T-cell (primary cell): Measurements from ENCODE around the gene CLCN2. TPM values are rescaled to one million over a fixed set of nuclear protein-coding genes. Genes with fewer than 3 reads are reported as not detected.

ENCODE experiments used
- ATAC-seq, 4 experiments: fragments of 200-7000 bp in 3 of 4; fragments of 150-1000 bp in 1 of 4; cut with Tn5 transposase; replicated peaks in 1 of 4; 1 replicate in 3 of 4; 2 replicates in 1 of 4; pipeline ENCODE4 v1.10.0; 2021; ENCODE audit warnings: moderate library complexity in 3 of 4, mild to moderate bottlenecking in 2 of 4, moderate number of reproducible peaks in 1 of 4
- CTCF ChIA-PET, 2 donors: fragments of 300-600 bp; sonication (Branson Sonifier 250); formaldehyde crosslinking; loops; one replicate each; lab custom pipeline; 2022; ENCODE audit warnings: antibody characterized with exemption in 2 of 2; lab: Charles Lee
- POLR2A ChIA-PET, 2 donors: fragments of 300-600 bp; sonication (Branson Sonifier 250); formaldehyde crosslinking; loops; one replicate each; lab custom pipeline; 2022; ENCODE audit warnings: antibody characterized with exemption in 2 of 2; lab: Charles Lee
- DNase-seq, 35 experiments: peaks; one replicate each; pipeline versions ENCODE4 v3.0.0 to v3.0.0-alpha.2; 2013 to 2023
- H3K27ac ChIP-seq: one replicate; pipeline ENCODE4 v1.5.1; 2013; ENCODE audit warnings: low read length
- H3K27me3 ChIP-seq, 2 experiments: replicated peaks in 1 of 2; 1 replicate in 1 of 2; 2 replicates in 1 of 2; pipeline versions ENCODE4 v1.6.1 to v1.7.0; 2013; ENCODE audit warnings: low read length in 1 of 2, mixed read lengths in 1 of 2; ENCODE audit not compliant: control insufficient read depth in 2 of 2, insufficient read depth in 2 of 2; ENCODE audit errors: extremely low read depth in 1 of 2
- H3K36me3 ChIP-seq, 2 donors: 1 replicate in 1 of 2; 2 replicates in 1 of 2; pipeline versions ENCODE4 v1.6.1 to v1.7.0; 2013; ENCODE audit warnings: low read length in 1 of 2; ENCODE audit not compliant: control insufficient read depth in 2 of 2, insufficient read depth in 1 of 2; ENCODE audit errors: extremely low read depth in 1 of 2
- H3K4me1 ChIP-seq, 2 experiments: 1 replicate in 1 of 2; 2 replicates in 1 of 2; pipeline versions ENCODE4 v1.6.1 to v1.7.0; 2013; ENCODE audit warnings: low read length in 2 of 2, mixed read lengths in 1 of 2; ENCODE audit not compliant: insufficient read depth in 2 of 2, control insufficient read depth in 1 of 2; ENCODE audit errors: extremely low read depth in 1 of 2
- H3K4me3 ChIP-seq, 2 donors: 1 replicate in 1 of 2; 2 replicates in 1 of 2; pipeline versions ENCODE4 v1.5.1 to v1.7.0; 2013; ENCODE audit warnings: mild to moderate bottlenecking in 2 of 2, low read length in 1 of 2, moderate library complexity in 1 of 2; ENCODE audit not compliant: control insufficient read depth in 1 of 2; ENCODE audit errors: extremely low read depth in 1 of 2
- H3K9me3 ChIP-seq: 2 replicates; pipeline ENCODE4 v1.7.0; 2013
- H3K27ac Mint-ChIP-seq, 2 donors: one replicate each; pipeline ENCODE4 v1.8.0; 2020 to 2021; ENCODE audit warnings: mild to moderate bottlenecking in 2 of 2, mixed read lengths in 2 of 2
- H3K27me3 Mint-ChIP-seq, 2 donors: one replicate each; pipeline ENCODE4 v1.8.0; 2021 to 2022; ENCODE audit warnings: mixed read lengths in 2 of 2
- H3K36me3 Mint-ChIP-seq: one replicate; pipeline ENCODE4 v1.8.0; 2021; ENCODE audit warnings: mixed read lengths
- H3K4me1 Mint-ChIP-seq, 3 donors: one replicate each; pipeline ENCODE4 v1.8.0; 2020 to 2022; ENCODE audit warnings: mixed read lengths in 3 of 3, mild to moderate bottlenecking in 1 of 3
- H3K4me3 Mint-ChIP-seq, 3 donors: one replicate each; pipeline ENCODE4 v1.8.0; 2020 to 2022; ENCODE audit warnings: mild to moderate bottlenecking in 3 of 3, mixed read lengths in 3 of 3, moderate library complexity in 3 of 3
- H3K9me3 Mint-ChIP-seq, 3 donors: one replicate each; pipeline ENCODE4 v1.8.0; 2020 to 2022; ENCODE audit warnings: mixed read lengths in 3 of 3
- WGBS: methylation state at CpG from one replicate; pipeline ENCODE4 v1.1.5; 2013; ENCODE audit warnings: missing lambda C conversion rate; ENCODE audit not compliant: insufficient coverage; 5-methylcytosine and 5-hydroxymethylcytosine counted together
- total RNA-seq, 35 experiments: library from RNA in 6 of 35; stranded (reverse) in 6 of 35; fragments of 120-200 nt in 1 of 35; gene quantifications; one replicate each; pipeline versions ENCODE4 v1.2.1 to v1.2.4 and lab custom pipeline; 2013 to 2026

The CLCN2 gene
- total RNA-seq, 5 donors from 2014 or later (not counting 1 experiment from before 2014, with no cell fraction given) = 3.2 to 5.9 (median 4.6) TPM

GRCh38 chr3:184361932-184362667 lies 695 bp upstream of the CLCN2 start:
- WGBS = under 1% methylated on average over 29 of the region's 38 CpGs
- Histone ChIP-seq H3K9me3 (no peaks in the 10 kb centered on the region), H3K27ac (peak overlapping the region; percentile 85), H3K36me3 (peaks cover 0 to 4% of the 10 kb centered on the region in 2 donors), H3K4me1 (peaks cover 4 to 29% of the 10 kb centered on the region in 2 experiments), H3K27me3 (no peaks in the 10 kb centered on the region), H3K4me3 (peak overlapping the region; percentile 76 to 94)
- H3K36me3 Mint-ChIP-seq = peaks cover 18% of the 10 kb centered on the region
- ChIA-PET CTCF (interaction anchor here (0.6 to 2.2 kb wide), 4 partner anchors 8 to 478 kb away, joined by 3 to 6 read pairs (median 4); no protein-coding TSS in a partner anchor), POLR2A (no interaction called here)
- H3K27me3 Mint-ChIP-seq = no peaks in the 10 kb centered on the region
- peak overlapping the region; percentile 93 to 94 for H3K27ac Mint-ChIP-seq
- ATAC-seq (peak; percentile 8 to 15 (median 12)), DNase-seq (peak in 16 of 35 experiments; percentile 12 to 51 (median 28))
- H3K4me1 Mint-ChIP-seq = peaks cover 27 to 43% (median 32%) of the 10 kb centered on the region in 3 donors
- no peaks in the 10 kb centered on the region for H3K9me3 Mint-ChIP-seq
- peak overlapping the region; percentile 86 to 98 (median 94) for H3K4me3 Mint-ChIP-seq

- POLR2A ChIA-PET = no interaction called here
Observed at GRCh38 chr3:184360929-184361531, 375 bp downstream of the CLCN2 start.

GRCh38 chr3:184360070-184360928 lies 1.1 kb downstream of the CLCN2 start:
- no peak for DNase-seq
- Mint-ChIP-seq H3K27me3 (no peaks in the 10 kb centered on the region), H3K9me3 (no peaks in the 10 kb centered on the region), H3K27ac (peak overlapping the region; percentile 34 to 66), H3K36me3 (peaks cover 8% of the 10 kb centered on the region), H3K4me1 (peaks cover 24 to 38% (median 24%) of the 10 kb centered on the region in 3 donors), H3K4me3 (peak overlapping the region; percentile 74 to 84 (median 80))
- Histone ChIP-seq H3K27me3 (no peaks in the 10 kb centered on the region), H3K27ac (no peak overlapping the region), H3K4me1 (peaks cover 4 to 29% of the 10 kb centered on the region in 2 experiments), H3K4me3 (no peak overlapping the region), H3K36me3 (no peaks in the 10 kb centered on the region), H3K9me3 (no peaks in the 10 kb centered on the region)
- ATAC-seq = no peak
- ChIA-PET CTCF (interaction anchor here in 1 of 2 donors (0.6 kb wide), 1 partner anchor 151 kb away, joined by 3 read pairs; no protein-coding TSS in a partner anchor), POLR2A (no interaction called here)
- 88% methylated on average over 9 of the region's 12 CpGs for WGBS

More at GRCh38 chr3:184360929-184361531, 375 bp downstream of the CLCN2 start:
- Mint-ChIP-seq H3K4me3 (peak overlapping the region; percentile 74 to 84 (median 80)), H3K4me1 (peaks cover 26 to 39% (median 26%) of the 10 kb centered on the region in 3 donors), H3K27ac (peak overlapping the region; percentile 34 to 66), H3K36me3 (peaks cover 10% of the 10 kb centered on the region), H3K9me3 (no peaks in the 10 kb centered on the region), H3K27me3 (no peaks in the 10 kb centered on the region)
- H3K4me1 ChIP-seq = peaks cover 4 to 29% of the 10 kb centered on the region in 2 experiments
- DNase-seq (no peak), ATAC-seq (peak in 1 of 4 experiments; percentile 1)
- no peaks in the 10 kb centered on the region for H3K36me3 ChIP-seq
- WGBS = 14% methylated on average over 24 of the region's 24 CpGs
- no peak overlapping the region for H3K27ac ChIP-seq
- no peaks in the 10 kb centered on the region for H3K27me3 ChIP-seq
- H3K4me3 ChIP-seq = peak overlapping the region; percentile 53 to 94
- CTCF ChIA-PET = interaction anchor here in 1 of 2 donors (0.6 kb wide), 1 partner anchor 150 kb away, joined by 3 read pairs; no protein-coding TSS in a partner anchor
- H3K9me3 ChIP-seq = no peaks in the 10 kb centered on the region

- peaks cover 17 to 31% (median 18%) of the 10 kb centered on the region in 3 donors for H3K4me1 Mint-ChIP-seq
- Histone ChIP-seq H3K27me3 (no peaks in the 10 kb centered on the region), H3K9me3 (no peaks in the 10 kb centered on the region), H3K36me3 (no peaks in the 10 kb centered on the region), H3K4me1 (peaks cover 4 to 30% of the 10 kb centered on the region in 2 experiments), H3K27ac (no peak overlapping the region), H3K4me3 (no peak overlapping the region)
- no peaks in the 10 kb centered on the region for H3K27me3 Mint-ChIP-seq
- H3K27ac Mint-ChIP-seq = no peak overlapping the region
- no peak for DNase-seq
- POLR2A ChIA-PET = no interaction called here
- WGBS = 95% methylated on average over 7 of the region's 9 CpGs
- no peaks in the 10 kb centered on the region for H3K9me3 Mint-ChIP-seq
- peaks cover 1% of the 10 kb centered on the region for H3K36me3 Mint-ChIP-seq
- peak overlapping the region in 1 of 3 donors; percentile 80 for H3K4me3 Mint-ChIP-seq
- ATAC-seq = no peak
- CTCF ChIA-PET = no interaction called here
Observed at GRCh38 chr3:184359610-184360009, 1.8 kb downstream of the CLCN2 start.

- no peak for ATAC-seq
- Histone ChIP-seq H3K36me3 (no peaks in the 10 kb centered on the region), H3K4me3 (no peak overlapping the region), H3K4me1 (peaks cover 1 to 32% of the 10 kb centered on the region in 2 experiments), H3K9me3 (no peaks in the 10 kb centered on the region), H3K27ac (no peak overlapping the region), H3K27me3 (no peaks in the 10 kb centered on the region)
- H3K27ac Mint-ChIP-seq = no peak overlapping the region
- H3K36me3 Mint-ChIP-seq = no peaks in the 10 kb centered on the region
- peak overlapping the region in 1 of 3 donors; percentile 43 for H3K4me3 Mint-ChIP-seq
- peaks cover 12 to 25% (median 15%) of the 10 kb centered on the region in 3 donors for H3K4me1 Mint-ChIP-seq
- H3K9me3 Mint-ChIP-seq = no peaks in the 10 kb centered on the region
- DNase-seq = no peak
- ChIA-PET CTCF (interaction anchor here in 1 of 2 donors (0.6 kb wide), 1 partner anchor 12 kb away, joined by 3 read pairs; no protein-coding TSS in a partner anchor), POLR2A (no interaction called here)
- WGBS = 92% methylated on average over 9 of the region's 14 CpGs
- H3K27me3 Mint-ChIP-seq = no peaks in the 10 kb centered on the region
Observed at GRCh38 chr3:184358921-184359350, 2.5 kb downstream of the CLCN2 start.
